ENCODE measurements around the gene PLSCR5. TPM values are rescaled to one million over a fixed set of nuclear protein-coding genes. Genes with fewer than 3 reads are reported as not detected.

Gene PLSCR5
- total and polyA plus RNA-seq, 10 of the 15 experiments (the other 5 are each of a cell fraction or from before 2014, with no cell fraction given) = 0.06 TPM; not detected in 9

GRCh38 chr3:146581951-146582467 lies 23.1 kb downstream of the PLSCR5 start:
- Histone ChIP-seq H3K4me1 (ENCODE audit: control insufficient read depth, insufficient read depth, low read length) (no peaks in the 10 kb centered on the region), H3K27ac (ENCODE audit: control insufficient read depth, insufficient read depth) (no peak overlapping the region), H3K36me3 (ENCODE audit: control insufficient read depth in 2 of 2, insufficient read depth in 2 of 2, low read length in 1 of 2) (no peaks in the 10 kb centered on the region), H3K9ac (ENCODE audit: control insufficient read depth, insufficient read depth, low read length) (no peak overlapping the region), H4K20me1 (ENCODE audit: control insufficient read depth, insufficient read depth) (no peaks in the 10 kb centered on the region), H2AFZ (ENCODE audit: control insufficient read depth, low read depth, low read length) (peak overlapping the region; percentile 35; the same call in 1 of the 2 replicates), H3K79me2 (ENCODE audit: control insufficient read depth, insufficient read depth, low read length) (no peaks in the 10 kb centered on the region), H3K4me2 (ENCODE audit: control insufficient read depth, insufficient read depth) (no peak overlapping the region), H3K9me3 (replicated peaks; ENCODE audit: control insufficient read depth, insufficient read depth, low read length) (no peaks in the 10 kb centered on the region; the same call in 1 of the 3 replicates), H3K27me3 (replicated peaks in 1 of 2; ENCODE audit: control insufficient read depth in 2 of 2, insufficient read depth in 2 of 2, low read length in 1 of 2) (no peaks in the 10 kb centered on the region), H3K4me3 (no peak overlapping the region)
- in situ Hi-C loops (cut with MboI) = loop anchor here (25.0 kb wide), 1 partner anchor 520 kb away; no protein-coding TSS in a partner anchor
- RAD21 ChIA-PET (ENCODE audit: unreplicated experiment) = no interaction called here
- SMC1A ChIA-PET (ENCODE audit: uncharacterized antibody, unreplicated experiment) = interaction anchor here (0.5 to 1.7 kb wide), 4 partner anchors 12 to 134 kb away, joined by 3 to 4 read pairs (median 3); no protein-coding TSS in a partner anchor
- TF ChIP-seq RAD21 (IDR thresholded peaks at IDR 0.05; ENCODE audit: insufficient read depth, low read depth, low read length) = no peak
- TF ChIP-seq TBL1XR1 (IDR thresholded peaks at IDR 0.05; ENCODE audit: low read depth, low read length) = no peak
- TF ChIP-seq PAX8 (IDR thresholded peaks at IDR 0.05) = no peak
- TF ChIP-seq, protein P1, sequence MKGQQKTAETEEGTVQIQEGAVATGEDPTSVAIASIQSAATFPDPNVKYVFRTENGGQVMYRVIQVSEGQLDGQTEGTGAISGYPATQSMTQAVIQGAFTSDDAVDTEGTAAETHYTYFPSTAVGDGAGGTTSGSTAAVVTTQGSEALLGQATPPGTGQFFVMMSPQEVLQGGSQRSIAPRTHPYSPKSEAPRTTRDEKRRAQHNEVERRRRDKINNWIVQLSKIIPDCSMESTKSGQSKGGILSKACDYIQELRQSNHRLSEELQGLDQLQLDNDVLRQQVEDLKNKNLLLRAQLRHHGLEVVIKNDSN (IDR thresholded peaks at IDR 0.05; ENCODE audit: borderline replicate concordance, extremely low read length, insufficient read depth, low read depth, low read length) = no peak
- TF ChIP-seq, protein P2, sequence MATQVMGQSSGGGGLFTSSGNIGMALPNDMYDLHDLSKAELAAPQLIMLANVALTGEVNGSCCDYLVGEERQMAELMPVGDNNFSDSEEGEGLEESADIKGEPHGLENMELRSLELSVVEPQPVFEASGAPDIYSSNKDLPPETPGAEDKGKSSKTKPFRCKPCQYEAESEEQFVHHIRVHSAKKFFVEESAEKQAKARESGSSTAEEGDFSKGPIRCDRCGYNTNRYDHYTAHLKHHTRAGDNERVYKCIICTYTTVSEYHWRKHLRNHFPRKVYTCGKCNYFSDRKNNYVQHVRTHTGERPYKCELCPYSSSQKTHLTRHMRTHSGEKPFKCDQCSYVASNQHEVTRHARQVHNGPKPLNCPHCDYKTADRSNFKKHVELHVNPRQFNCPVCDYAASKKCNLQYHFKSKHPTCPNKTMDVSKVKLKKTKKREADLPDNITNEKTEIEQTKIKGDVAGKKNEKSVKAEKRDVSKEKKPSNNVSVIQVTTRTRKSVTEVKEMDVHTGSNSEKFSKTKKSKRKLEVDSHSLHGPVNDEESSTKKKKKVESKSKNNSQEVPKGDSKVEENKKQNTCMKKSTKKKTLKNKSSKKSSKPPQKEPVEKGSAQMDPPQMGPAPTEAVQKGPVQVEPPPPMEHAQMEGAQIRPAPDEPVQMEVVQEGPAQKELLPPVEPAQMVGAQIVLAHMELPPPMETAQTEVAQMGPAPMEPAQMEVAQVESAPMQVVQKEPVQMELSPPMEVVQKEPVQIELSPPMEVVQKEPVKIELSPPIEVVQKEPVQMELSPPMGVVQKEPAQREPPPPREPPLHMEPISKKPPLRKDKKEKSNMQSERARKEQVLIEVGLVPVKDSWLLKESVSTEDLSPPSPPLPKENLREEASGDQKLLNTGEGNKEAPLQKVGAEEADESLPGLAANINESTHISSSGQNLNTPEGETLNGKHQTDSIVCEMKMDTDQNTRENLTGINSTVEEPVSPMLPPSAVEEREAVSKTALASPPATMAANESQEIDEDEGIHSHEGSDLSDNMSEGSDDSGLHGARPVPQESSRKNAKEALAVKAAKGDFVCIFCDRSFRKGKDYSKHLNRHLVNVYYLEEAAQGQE (IDR thresholded peaks at IDR 0.05; ENCODE audit: low read depth, low read length) = no peak
- no peak for TF ChIP-seq RBBP5 (conservative IDR thresholded peaks at IDR 0.05)
- TF ChIP-seq IRF5 (IDR thresholded peaks at IDR 0.05; ENCODE audit: borderline replicate concordance) = no peak
- TF ChIP-seq EP300 (IDR thresholded peaks at IDR 0.05; ENCODE audit: borderline replicate concordance in 1 of 2, control insufficient read depth in 1 of 2, low read depth in 2 of 2, low read length in 2 of 2) = no peak
- TF ChIP-seq, protein P3, sequence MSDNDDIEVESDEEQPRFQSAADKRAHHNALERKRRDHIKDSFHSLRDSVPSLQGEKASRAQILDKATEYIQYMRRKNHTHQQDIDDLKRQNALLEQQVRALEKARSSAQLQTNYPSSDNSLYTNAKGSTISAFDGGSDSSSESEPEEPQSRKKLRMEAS (IDR thresholded peaks at IDR 0.05; ENCODE audit: low read depth, low read length) = no peak
- CTCF ChIA-PET = interaction anchor here (0.8 to 1.9 kb wide), 4 partner anchors 8 to 392 kb away, joined by 3 to 13 read pairs (median 5); no protein-coding TSS in a partner anchor
- FAIRE-seq (no peak), ATAC-seq (no peak; the same call in 2 of the 3 replicates), DNase-seq (ENCODE audit: low read depth, low spot score) (no peak)
- intact Hi-C loops (cut with micrococcal nuclease; ENCODE audit: unreplicated experiment) = no loop called here
- BruUV-seq (replicated peaks) = no TSS peak
- POLR2A ChIA-PET = no interaction called here
